ENCODE data around the gene MCM7. TPM values are rescaled to one million over a fixed set of nuclear protein-coding genes. Genes with fewer than 3 reads are reported as not detected.

Gene MCM7
- total RNA-seq, 1 donor from 2014 or later: 206 TPM

GRCh38 chr7:100069991-100070390 lies 31.2 kb downstream of the MCM7 start:
- Mint-ChIP-seq H3K4me1 (no peaks in the 10 kb centered on the region), H3K27ac (no peak overlapping the region), H3K36me3 (peaks cover 71% of the 10 kb centered on the region), H3K9me3 (peaks cover 58% of the 10 kb centered on the region), H3K4me3 (no peak overlapping the region), H3K27me3 (ENCODE audit: insufficient read depth, low read depth) (peaks cover 22% of the 10 kb centered on the region)
- Histone ChIP-seq H3K27ac (no peak overlapping the region), H3F3A (ENCODE audit: low read depth) (peaks cover 70% of the 10 kb centered on the region), H3K9me3 (ENCODE audit: low read depth) (peaks cover 49% of the 10 kb centered on the region), H3K4me3 (no peak overlapping the region), H3K36me3 (peaks cover 63% of the 10 kb centered on the region), H3K79me2 (ENCODE audit: low read depth) (peaks cover 3% of the 10 kb centered on the region), H2AFZ (replicated peaks) (no peak overlapping the region), H4K20me1 (ENCODE audit: low read depth) (no peaks in the 10 kb centered on the region), H3K4me2 (no peak overlapping the region), H3K4me1 (no peaks in the 10 kb centered on the region), H3K9ac (no peak overlapping the region), H3K27me3 (no peaks in the 10 kb centered on the region)
- DNase-seq (ENCODE audit: low spot score): no peak
- no peak for TF ChIP-seq EZH2phosphoT487 (IDR thresholded peaks at IDR 0.05)
- TF ChIP-seq CTCF (IDR thresholded peaks at IDR 0.05): no peak
- TF ChIP-seq EZH2 (IDR thresholded peaks at IDR 0.05): no peak

- Histone ChIP-seq H3K79me2 (ENCODE audit: low read depth) (no peaks in the 10 kb centered on the region), H3K4me3 (no peak overlapping the region), H3K36me3 (peaks cover 33% of the 10 kb centered on the region), H3K27ac (no peak overlapping the region), H3K4me2 (no peak overlapping the region), H3K27me3 (no peaks in the 10 kb centered on the region), H3K4me1 (no peaks in the 10 kb centered on the region), H3K9me3 (ENCODE audit: low read depth) (peaks cover 29% of the 10 kb centered on the region), H4K20me1 (ENCODE audit: low read depth) (no peaks in the 10 kb centered on the region), H3K9ac (no peak overlapping the region), H2AFZ (replicated peaks) (no peak overlapping the region), H3F3A (ENCODE audit: low read depth) (peaks cover 63% of the 10 kb centered on the region)
- Mint-ChIP-seq H3K4me3 (no peak overlapping the region), H3K36me3 (peaks cover 60% of the 10 kb centered on the region), H3K4me1 (no peaks in the 10 kb centered on the region), H3K27me3 (ENCODE audit: insufficient read depth, low read depth) (peaks cover 15% of the 10 kb centered on the region), H3K27ac (no peak overlapping the region), H3K9me3 (peaks cover 30% of the 10 kb centered on the region)
- TF ChIP-seq CTCF (IDR thresholded peaks at IDR 0.05) (no peak), EZH2 (IDR thresholded peaks at IDR 0.05) (no peak), EZH2phosphoT487 (IDR thresholded peaks at IDR 0.05) (no peak)
- no peak for DNase-seq (ENCODE audit: low spot score)
These were observed 34.2 kb downstream of the MCM7 start for GRCh38 chr7:100066953-100067352.

GRCh38 chr7:100065452-100066186 lies 35.6 kb downstream of the MCM7 start:
- Histone ChIP-seq H3K4me1 (no peaks in the 10 kb centered on the region), H3K36me3 (peaks cover 20% of the 10 kb centered on the region), H3K27ac (no peak overlapping the region), H3K27me3 (no peaks in the 10 kb centered on the region), H3K9ac (no peak overlapping the region), H3K4me2 (no peak overlapping the region), H3K79me2 (ENCODE audit: low read depth) (no peaks in the 10 kb centered on the region), H3F3A (ENCODE audit: low read depth) (peaks cover 50% of the 10 kb centered on the region), H4K20me1 (ENCODE audit: low read depth) (no peaks in the 10 kb centered on the region), H2AFZ (replicated peaks) (no peak overlapping the region), H3K9me3 (ENCODE audit: low read depth) (peaks cover 15% of the 10 kb centered on the region), H3K4me3 (no peak overlapping the region)
- TF ChIP-seq EZH2 (IDR thresholded peaks at IDR 0.05) (no peak), CTCF (IDR thresholded peaks at IDR 0.05) (no peak), EZH2phosphoT487 (IDR thresholded peaks at IDR 0.05) (no peak)
- no peak for DNase-seq (ENCODE audit: low spot score)
- Mint-ChIP-seq H3K27me3 (ENCODE audit: insufficient read depth, low read depth) (peaks cover 5% of the 10 kb centered on the region), H3K9me3 (peaks cover 16% of the 10 kb centered on the region), H3K4me1 (no peaks in the 10 kb centered on the region), H3K4me3 (no peak overlapping the region), H3K36me3 (peaks cover 53% of the 10 kb centered on the region), H3K27ac (no peak overlapping the region)

Data from neural progenitor cell (in vitro differentiated cells).